CD4-positive, alpha-beta T cell treated with Interleukin-10 for 1 hour (primary cell): ENCODE measurements around the gene ATP4A.
"Not testable (repeated sequence)": the region's sequence is repeated elsewhere in the genome, so short reads cannot be mapped to it uniquely, and the experiment has no call there.

Experiments used
- DNase-seq: peaks from one replicate; pipeline ENCODE4 v3.0.0-alpha.2; 2020

ATP4A gene

DNA sequence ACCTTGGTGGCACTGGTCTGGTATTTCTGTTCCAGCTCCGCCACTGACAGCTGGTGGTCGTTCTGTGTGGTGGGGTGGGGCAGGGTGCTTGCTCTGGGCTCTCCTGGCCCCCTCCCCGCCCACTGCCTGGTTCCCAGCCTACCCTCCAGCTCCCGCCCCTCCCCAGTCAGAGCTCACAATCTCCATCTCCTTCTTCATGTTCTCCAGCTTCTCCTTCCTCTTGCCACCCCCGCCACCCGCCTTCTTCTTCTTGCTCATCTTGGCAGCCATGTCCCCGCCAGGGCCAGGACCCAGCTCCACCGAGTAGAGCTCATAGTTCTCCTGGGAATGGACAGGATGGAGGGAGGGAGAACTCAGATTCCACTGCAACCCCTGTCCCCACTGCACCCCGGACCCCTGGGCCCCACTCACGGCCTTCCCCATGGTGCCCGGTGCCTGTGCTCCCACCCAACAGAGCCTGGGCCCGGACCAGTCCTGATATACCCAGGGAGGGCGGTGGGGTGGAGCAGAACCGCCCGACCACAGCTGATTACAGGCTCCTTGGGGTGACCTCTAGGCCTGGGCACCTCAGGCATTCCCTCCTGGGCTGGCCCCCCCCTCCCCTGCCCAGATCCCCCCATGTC, at the start of gene ATP4A:
Gene ATP4A, minus strand, starts transcription at position 452 of the 623 bp plus-strand sequence. Its CDS starts 29 bp downstream, at position 423.
- no peak for DNase-seq

DNA sequence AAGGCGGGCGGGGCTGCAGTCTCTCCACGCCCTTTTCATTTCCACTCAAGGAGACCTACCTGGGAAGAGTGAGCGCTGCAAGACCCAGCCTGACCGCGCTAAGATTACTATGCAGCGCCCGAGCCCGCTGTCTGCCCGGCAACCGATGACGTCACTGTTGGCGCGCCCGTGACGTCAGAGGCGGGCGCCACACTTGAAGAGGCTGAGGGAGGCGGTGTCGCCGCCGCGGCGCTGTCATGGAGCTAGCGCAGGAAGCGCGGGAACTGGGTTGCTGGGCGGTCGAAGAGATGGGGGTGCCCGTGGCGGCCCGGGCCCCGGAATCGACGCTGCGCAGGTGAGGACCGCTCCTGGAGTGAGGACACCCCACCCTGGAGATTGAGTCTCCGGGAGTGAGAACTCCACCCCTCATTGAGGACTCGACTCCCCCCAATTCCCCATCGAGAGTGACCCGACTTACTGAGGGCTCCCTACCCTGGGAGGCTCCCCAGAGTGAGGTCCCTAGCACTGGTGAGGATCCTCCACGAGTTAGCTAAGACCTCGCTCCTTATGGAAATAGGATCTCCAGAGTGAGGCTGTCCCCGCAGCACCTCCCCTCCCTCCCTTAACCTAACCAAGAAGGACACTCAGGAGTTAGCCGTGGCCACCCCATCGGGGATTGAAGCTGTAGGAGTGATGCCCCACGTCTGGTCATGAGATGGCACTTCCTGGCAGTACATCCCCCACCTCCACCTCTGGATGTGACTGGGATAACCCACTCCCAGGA, 49.3 kb upstream of the ATP4A start, which contains the start of gene HAUS5:
Gene HAUS5, plus strand, starts transcription at position 177 of the 763 bp plus-strand sequence. Its CDS starts 60 bp downstream, at position 237.
- DNase-seq, result peak; percentile 96

DNA sequence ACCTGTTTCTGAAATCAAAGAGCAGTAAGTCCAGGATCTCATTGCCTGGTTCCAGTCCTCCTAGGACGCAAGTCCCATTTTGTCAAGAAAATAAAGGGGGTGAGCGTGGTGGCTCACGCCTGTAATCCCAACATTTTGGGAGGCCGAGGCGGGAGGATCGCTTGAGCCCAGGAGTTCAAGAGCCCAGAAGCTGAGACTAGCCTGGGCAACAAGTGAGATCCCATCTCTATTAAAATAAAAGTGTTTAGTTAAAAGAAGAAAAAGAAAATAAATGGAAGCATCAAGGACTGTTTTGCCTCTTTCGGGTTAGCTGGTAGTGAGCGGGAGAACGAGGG, 48.7 kb upstream of the ATP4A start:
- DNase-seq, result no peak

DNA sequence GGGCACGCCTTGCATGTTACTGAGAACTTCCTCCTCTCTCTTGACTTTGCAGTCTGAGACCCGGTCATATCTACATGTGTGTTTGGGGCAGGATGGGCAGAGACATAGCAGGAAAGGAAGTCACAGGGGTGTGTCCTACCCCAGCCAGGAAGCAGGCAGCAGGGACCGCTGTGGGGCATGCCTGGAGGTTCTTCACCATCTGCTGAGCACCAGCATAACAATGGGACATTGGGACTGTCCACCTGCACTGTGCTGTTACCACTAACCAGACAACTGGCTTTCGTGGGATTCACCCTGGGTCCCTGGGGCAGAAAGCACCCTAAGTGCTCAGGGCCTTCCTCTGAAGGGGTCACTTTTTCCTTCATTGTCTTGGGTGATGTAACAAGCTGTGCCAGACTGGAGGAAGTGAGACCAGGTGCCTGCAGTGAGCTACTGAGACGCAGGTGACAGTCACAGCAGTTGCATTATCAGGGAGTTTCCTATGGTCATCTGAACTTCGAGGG, 46.4 kb upstream of the ATP4A start:
- DNase-seq, result peak; percentile 50

DNA sequence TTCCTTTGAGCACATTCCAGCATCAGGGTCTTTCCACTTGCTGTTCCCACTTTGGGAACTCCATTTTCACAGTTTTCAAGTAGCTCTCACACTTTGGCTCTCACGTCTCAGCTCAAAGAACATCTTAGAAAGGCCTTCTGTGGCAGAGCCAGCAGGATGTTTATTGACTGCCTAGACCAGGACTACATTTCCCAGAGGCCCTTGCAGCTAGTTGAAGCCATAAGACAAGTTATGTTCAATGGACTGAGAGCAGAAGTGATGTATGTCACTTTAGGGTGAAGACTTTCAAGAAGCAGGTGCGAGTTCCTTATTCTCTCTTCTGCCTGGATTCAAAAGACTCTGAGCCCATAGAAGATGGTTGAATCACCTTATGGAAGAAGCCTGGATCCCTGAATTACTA, 44.8 kb upstream of the ATP4A start:
- DNase-seq, result peak; percentile 17

DNA sequence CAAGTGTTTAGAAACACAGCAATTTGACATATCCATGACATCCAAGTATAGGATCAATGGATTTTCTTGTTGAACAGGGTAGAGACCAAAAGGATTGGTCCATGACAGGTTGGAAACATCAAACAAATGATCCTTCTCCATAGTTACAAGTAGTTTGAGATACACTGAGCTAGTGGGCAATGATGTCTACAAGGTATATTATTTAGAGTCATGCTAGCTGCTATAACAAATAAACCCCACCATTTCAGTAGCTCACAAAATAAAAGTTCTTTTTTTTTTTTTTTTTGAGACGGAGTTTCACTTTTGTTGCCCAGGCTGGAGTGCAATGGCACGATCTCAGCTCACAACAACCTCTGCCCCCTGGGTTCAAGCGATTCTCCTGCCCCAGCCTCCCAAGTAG, 44.2 kb upstream of the ATP4A start:
- no peak for DNase-seq

DNA sequence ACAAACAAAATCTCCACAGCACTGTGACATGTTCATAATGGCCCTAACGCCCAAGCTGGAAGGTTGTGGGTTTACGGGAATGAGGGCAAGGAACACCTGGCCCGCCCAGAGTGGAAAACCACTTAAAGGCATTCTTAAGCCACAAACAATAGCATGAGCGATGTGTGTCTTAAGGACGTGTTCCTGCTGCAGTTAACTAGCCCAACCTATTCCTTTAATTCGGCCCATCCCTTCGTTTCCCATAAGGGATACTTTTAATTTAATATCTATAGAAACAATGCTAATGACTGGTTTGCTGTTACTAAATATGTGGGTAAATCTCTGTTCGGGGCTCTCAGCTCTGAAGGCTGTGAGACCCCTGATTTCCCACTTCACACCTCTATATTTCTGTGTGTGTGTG, 43.7 kb upstream of the ATP4A start:
- DNase-seq, result not testable (repeated sequence)

DNA sequence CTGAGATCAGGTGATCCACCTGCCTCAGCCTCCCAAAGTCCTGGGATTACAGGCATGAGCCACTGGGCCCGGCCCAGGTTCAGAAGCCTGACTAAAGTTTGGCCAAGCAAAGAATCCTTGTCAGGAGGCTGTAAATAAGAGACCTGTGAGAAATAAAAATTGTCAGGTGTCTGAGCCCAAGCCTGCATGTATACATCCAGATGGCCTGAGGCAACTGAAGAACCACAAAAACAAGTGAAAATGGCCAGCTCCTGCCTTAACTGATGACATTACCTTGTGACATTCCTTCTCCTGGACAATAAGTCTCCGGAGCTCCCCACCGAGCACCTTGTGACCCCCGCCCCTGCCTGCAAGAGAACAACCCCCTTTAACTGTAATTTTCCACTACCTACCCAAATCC, 41.0 kb upstream of the ATP4A start:
- DNase-seq, result not testable (repeated sequence)

DNA sequence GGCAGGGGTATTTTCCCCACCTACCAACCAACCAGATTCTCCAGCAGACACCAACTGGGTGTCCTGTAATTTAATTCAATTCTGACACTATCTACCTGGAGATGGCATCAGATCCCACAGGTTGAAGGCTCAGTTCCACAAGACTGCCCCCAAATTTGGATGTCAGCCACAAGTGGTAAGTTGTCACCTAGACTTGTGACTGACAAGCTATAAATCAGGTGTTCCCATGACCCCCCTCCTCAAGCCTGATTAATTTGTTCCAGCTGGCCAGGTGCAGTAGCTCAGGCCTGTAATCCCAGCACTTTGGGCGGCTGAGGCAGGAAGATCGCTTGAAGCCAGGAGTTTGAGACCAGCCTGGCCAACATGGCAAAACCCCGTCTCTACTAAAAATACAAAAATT, 38.5 kb upstream of the ATP4A start:
- no peak for DNase-seq

DNA sequence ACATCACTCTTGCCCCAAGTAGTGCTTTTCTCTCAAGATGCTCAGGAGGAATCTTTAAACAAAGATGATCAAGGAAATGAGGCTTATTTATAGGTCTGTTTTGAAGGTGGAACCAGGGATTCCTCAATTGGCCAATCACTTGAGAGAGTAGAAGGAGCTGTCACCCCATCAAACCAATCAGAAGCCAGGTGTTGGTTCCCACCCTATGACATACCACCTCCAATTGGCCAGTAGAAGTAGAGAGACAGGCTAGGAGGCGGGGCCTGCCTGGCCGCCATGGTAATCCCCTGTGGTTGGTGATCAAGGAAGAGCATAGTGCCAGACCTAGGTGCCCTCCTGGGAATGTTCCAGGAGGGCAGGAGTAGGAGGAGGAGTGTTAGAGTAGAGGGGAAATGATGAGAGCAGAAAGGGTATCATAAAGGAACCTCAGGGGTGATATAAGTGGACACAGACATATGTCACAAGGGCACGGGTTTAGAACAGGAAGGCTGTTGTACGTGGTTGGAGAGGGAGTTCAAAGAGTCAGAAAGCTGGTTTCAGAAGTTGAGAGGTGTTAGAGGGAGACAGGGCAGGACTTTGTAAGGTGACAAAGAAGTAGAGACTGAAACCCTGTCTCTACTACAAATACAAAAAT, 33.0 kb upstream of the ATP4A start:
- DNase-seq, result peak; percentile 7

DNA sequence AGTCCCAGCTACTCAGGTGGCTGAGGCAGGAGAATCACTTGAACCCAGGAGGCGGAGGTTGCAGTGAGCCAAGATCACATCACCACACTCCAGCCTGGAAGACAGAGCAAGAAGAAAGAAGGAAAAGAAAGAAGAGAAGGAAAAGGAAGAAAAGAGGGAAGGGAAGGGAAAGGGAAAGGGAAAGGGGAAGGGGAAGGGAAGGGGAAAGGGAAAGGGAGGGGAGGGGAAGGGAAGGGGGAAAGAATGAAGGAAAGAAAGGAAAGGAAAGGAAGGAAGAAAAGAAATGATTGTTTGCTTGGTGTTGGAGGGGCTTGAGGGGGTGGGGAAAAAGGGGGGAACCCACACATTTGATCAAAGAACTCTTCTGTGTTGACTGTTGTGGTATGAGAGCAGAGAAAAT, 32.5 kb upstream of the ATP4A start:
- no peak for DNase-seq

DNA sequence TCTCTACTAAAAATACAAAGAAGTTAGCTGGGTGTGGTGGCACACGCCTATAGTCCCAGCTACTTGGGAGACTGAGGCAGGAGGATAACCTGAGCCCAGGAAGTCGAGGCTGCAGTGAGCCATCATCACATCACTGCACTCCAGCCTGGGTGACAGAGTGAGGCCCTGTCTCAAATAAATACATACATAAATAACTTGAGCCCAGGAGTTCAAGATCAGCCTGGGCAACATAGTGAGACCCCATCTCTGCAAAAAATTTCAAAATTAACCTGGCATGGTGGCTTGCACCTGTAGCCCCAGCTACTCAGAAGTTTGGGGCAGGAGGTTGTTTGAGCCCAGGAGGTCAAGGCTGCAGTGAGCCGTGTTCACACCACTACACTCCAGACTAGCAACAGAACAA, 31.6 kb upstream of the ATP4A start:
- DNase-seq, result not testable (repeated sequence)

DNA sequence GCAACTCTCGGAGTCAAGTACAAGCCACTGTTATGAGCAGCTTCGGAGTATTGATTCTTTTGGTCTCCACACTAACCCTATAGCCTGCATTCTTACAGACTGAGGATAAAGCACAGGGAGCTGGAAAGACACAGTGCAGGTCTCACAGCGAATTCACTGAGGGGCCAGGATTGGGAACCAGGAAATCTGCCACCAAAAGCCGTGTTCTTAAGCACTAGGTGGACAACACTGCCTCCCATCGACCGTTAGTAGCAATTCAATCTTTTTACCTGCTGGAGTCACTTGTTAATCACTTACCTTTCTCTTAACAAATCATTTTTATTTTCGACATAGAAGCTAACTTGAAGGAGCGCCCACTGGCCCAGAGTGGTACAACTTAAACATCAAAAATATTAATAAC, 28.8 kb upstream of the ATP4A start:
- DNase-seq, result peak; percentile 40

DNA sequence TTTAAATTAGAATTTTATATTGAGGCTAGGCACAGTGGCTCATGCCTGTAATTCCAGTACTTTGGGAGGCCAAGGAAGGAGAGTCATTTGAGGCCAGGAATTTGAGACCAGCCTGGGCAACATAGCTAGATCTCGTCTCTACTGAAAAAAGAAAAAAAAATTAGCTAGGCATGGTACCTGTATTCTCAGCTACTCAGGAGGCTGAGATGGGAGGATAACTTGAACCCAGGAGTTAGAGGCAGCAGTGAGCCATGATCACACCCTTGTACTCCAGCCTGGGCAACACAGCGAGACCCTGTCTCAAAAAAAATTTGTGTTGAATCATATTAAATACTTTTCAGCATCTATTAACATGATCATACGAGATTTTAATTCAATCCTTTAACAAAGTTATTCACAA, 27.4 kb upstream of the ATP4A start:
- DNase-seq, result no peak

DNA sequence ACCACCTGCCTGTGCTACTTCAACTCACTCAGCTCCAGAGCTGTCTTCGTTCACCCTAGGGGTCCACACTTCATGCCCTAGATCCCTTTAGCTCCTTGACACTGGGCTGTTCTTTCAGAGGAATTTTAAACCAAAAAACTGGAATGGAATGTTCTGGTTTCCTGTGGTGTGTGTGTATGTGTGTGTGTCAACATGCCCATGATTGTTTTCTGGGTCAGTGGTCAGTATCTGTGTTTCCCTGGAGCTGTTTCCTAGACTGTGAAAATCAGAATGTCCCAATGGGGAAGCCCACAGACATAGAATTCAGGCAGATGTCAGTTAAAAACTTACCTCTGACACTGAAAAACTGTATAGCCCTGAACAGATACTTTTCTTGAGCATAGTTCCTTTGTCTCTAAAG, 23.9 kb upstream of the ATP4A start:
- no peak for DNase-seq

DNA sequence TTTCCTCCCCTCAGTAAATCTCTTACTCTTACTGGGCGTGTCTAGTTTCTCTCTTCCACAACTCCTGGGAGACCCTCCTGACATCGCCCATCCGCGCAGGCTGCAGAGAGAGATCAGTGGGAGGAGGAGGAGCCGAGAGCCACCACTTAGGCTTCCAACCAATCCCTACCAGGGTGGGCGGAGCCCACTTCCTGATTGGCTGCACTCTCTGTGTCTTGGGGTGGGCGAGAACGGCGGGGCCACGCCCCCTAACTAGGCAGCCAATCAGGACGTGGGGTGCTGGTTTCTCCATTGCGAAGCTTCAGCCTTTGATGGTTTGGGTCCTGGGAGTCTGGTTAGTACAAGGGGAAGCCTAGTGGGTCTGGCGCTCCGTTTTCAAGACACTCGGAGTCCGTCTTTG, 22.4 kb upstream of the ATP4A start, which contains the start of gene PMIS2:
Gene PMIS2, plus strand, starts transcription at position 326 of the 400 bp plus-strand sequence. CDS start 87 bp downstream, outside the sequence.
- peak; percentile 5 for DNase-seq

DNA sequence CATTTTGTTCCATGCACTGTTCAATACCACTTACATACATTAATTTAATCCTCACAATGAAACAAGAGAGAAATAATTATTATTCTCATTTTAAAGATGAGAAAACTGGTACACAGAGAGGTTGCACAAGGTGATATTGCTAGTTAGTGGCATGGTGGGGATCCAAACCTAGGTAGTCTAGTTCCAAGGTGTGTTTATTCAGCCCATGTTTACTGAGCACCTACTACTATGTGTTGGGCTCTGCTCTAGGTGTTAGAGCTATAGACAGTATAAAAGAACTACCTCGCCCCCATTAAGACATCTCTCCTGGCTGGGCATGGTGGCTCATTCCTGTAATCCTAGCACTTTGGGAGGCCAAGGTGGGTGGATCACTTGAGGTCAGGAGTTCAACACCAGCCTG, 19.3 kb upstream of the ATP4A start:
- DNase-seq, result no peak

DNA sequence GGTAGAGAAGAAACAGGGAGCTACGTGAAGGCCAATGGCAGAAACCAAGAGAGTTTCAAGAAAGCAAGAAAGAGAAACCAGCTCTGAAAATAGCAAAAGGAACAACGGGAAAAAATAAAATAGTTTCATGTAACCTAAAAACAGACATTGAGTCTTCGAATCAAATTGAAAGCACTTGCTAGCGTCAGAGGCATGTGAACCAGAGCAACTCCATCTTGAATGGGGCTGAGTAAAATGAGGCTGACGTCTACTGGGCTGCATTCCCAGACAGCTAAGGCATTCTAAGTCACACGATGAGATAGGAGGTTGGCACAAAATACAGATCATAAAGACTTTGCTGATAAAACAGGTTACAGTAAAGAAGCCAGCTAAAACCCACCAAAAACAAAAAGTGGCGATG, 15.2 kb upstream of the ATP4A start:
- DNase-seq, result no peak

DNA sequence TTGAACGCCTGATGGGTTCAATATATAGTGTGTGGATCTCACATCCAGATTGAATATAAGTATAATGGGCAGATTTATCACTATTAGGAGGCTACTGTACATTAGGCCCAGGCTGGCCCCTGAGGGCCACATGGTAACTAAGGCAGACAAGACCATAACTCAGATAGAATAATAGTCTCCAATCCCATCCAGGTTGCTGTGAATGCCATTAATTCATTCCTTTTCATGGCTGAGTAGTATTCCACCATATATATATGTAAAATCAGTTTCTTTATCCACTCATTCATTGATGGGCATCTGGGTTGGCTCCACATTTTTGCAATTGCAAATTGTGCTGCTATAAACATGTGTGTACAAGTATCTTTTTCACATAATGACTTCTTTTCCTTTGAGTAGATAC, 14.5 kb upstream of the ATP4A start:
- DNase-seq, result no peak

DNA sequence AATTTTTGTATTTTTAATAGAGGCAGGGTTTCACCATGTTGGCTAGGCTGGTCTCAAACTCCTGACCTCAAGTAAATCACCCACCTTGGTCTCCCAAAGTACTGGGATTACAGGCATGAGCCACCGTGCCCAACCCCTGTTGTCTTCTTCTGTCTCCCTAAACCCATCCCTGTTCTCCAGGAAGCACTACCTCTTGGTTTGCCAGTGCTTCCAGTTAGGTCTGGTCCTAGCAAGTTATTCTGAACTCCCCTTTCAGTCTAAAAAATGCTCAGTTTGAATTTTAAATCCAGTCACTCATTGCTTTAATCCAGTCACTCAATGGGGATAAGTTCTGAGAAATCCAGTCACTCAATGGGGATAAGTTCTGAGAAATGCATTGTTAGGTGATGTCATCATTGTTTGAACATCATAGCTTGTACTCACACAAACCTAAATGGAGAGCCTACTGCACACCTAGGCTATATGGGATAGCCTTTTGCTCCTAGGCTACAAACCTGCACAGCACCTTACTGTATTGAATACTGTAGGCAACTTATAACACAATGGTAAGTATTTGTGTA, 8.0 kb upstream of the ATP4A start:
- DNase-seq, result no peak

DNA sequence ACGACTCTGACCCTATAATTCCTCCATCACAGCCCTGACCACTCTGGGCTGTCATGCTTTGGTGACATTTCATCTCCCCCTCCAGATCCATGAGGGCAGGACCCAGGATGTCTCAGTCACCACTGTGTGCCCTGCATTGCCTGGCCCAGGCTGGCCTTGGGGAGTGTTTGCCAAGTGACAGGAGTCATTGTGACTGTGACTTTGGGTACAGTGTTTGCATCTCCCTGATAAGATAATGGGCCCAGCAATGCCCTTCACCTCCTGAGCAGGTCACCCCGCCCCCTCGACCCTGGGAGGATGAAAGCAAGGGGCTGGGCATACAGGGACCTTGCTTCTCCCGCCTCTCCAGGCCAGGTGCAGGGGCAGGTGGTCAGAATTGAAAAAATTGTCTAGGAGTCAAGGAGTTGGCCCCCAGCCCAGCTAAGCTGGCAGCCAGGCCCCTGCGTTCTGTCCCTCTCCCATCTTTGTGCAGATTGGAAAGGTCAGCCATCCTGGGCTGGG, 5.9 kb upstream of the ATP4A start:
- DNase-seq, result no peak

DNA sequence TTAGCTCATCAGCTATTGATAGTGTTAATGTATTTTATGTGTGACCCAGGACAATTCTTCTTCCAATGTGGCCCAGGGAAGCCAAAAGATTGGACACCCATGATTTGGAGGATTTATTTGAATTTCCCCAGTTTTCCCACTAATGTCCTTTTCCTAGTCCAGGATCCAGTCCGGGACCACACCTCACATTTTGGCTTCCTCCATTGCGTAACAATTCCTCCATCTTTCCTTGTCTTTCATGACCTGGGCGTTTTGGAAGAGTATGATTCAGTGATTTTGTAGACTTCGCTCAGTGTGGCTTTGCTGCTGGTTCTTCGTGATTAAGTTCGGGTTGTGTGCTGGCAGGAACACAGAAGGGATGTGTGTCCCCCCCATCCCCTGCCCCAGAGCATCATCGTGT, 3.3 kb upstream of the ATP4A start:
- DNase-seq, result no peak
